Measurements from ENCODE around the gene BRINP1.

DNA sequence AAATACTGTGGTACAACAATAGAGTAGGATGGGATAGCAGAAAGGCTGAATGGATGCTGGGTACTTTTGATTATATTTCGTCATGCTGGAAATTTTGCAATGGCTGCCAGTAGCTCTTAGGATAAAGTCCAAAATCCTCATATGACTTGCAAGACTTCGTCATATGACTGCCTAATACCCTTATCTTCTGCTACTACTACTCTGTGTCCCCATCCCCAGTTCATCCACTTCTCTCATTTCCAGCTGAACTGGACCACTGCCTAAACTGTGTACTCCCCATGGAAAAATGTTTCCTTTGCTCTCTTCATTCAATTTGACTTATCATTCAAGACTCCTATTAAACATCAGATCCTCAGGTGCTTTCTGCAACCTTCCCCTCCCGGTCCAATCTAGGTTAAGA, 212.9 kb downstream of the BRINP1 start:
- TF ChIP-seq, protein P1, sequence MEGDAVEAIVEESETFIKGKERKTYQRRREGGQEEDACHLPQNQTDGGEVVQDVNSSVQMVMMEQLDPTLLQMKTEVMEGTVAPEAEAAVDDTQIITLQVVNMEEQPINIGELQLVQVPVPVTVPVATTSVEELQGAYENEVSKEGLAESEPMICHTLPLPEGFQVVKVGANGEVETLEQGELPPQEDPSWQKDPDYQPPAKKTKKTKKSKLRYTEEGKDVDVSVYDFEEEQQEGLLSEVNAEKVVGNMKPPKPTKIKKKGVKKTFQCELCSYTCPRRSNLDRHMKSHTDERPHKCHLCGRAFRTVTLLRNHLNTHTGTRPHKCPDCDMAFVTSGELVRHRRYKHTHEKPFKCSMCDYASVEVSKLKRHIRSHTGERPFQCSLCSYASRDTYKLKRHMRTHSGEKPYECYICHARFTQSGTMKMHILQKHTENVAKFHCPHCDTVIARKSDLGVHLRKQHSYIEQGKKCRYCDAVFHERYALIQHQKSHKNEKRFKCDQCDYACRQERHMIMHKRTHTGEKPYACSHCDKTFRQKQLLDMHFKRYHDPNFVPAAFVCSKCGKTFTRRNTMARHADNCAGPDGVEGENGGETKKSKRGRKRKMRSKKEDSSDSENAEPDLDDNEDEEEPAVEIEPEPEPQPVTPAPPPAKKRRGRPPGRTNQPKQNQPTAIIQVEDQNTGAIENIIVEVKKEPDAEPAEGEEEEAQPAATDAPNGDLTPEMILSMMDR (conservative IDR thresholded peaks at IDR 0.05; ENCODE audit: low read length) = no peak
- TF ChIP-seq EZH2phosphoT487 (IDR thresholded peaks at IDR 0.05; ENCODE audit: borderline replicate concordance, low read depth, low read length) = no peak

Measured in OCI-LY7 (cell line).